PC-9 (cell line): ENCODE measurements around the gene IL1RL2.

ENCODE experiments used
- EZH2 ChIP-seq: fragments of 200-600 bp; sonication (generic); IDR thresholded peaks from 2 replicates; pipeline ENCODE4 v1.8.0; 2017; ENCODE audit warnings: antibody characterized with exemption, low read depth
- TF ChIP-seq, protein P1 (sequence below): fragments of 200-600 bp; sonication (generic); conservative IDR thresholded peaks from 2 replicates; pipeline ENCODE4 v1.6.1; 2017; ENCODE audit warnings: mixed run types, antibody characterized with exemption, mild to moderate bottlenecking, moderate library complexity

DNA sequence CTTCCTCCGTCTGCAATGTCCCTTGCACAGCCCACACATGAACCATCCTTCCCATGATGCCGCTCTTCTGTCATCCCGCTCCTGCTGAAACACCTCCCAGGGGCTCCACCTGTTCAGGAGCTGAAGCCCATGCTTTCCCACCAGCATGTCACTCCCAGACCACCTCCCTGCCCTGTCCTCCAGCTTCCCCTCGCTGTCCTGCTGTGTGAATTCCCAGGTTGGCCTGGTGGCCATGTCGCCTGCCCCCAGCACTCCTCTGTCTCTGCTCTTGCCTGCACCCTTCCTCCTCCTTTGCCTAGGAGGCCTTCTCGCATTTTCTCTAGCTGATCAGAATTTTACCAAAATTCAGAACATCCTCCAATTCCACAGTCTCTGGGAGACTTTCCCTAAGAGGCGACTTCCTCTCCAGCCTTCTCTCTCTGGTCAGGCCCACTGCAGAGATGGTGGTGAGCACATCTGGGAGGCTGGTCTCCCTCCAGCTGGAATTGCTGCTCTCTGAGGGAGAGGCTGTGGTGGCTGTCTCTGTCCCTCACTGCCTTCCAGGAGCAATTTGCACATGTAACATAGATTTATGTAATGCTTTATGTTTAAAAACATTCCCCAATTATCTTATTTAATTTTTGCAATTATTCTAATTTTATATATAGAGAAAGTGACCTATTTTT, 8.9 kb upstream of the IL1RL2 start:
- TF ChIP-seq, protein P1, sequence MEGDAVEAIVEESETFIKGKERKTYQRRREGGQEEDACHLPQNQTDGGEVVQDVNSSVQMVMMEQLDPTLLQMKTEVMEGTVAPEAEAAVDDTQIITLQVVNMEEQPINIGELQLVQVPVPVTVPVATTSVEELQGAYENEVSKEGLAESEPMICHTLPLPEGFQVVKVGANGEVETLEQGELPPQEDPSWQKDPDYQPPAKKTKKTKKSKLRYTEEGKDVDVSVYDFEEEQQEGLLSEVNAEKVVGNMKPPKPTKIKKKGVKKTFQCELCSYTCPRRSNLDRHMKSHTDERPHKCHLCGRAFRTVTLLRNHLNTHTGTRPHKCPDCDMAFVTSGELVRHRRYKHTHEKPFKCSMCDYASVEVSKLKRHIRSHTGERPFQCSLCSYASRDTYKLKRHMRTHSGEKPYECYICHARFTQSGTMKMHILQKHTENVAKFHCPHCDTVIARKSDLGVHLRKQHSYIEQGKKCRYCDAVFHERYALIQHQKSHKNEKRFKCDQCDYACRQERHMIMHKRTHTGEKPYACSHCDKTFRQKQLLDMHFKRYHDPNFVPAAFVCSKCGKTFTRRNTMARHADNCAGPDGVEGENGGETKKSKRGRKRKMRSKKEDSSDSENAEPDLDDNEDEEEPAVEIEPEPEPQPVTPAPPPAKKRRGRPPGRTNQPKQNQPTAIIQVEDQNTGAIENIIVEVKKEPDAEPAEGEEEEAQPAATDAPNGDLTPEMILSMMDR, result no peak
- TF ChIP-seq EZH2, result no peak
